ENCODE results near the gene SNX9.

GRCh38 chr6:157778719-157779118 lies 44.3 kb upstream of the SNX9 start:
- TF ChIP-seq CTCF (conservative IDR thresholded peaks at IDR 0.05; ENCODE audit: low read depth, low read length) (no peak), EZH2 (IDR thresholded peaks at IDR 0.05; ENCODE audit: borderline replicate concordance, low read depth, low read length, poor library complexity, severe bottlenecking) (no peak)
